SIG-M5 treated with dmso at 0.1 percent for 504 hours (cell line): Measurements from ENCODE around the gene COL8A2.
"Not testable (repeated sequence)": the region's sequence is repeated elsewhere in the genome, so short reads cannot be mapped to it uniquely, and the experiment has no call there.

Experiments
- DNase-seq: peaks from one replicate; lab custom pipeline; 2025; ENCODE audit not compliant: unreplicated experiment; lab: John Stamatoyannopoulos, UW

COL8A2 gene

GRCh38 chr1:36125129-36125991 is at the start of gene COL8A2:
COL8A2 (minus strand) TSS chr1:36125222; CDS start chr1:36100242, 24,980 bp downstream.
- DNase-seq, result no peak

GRCh38 chr1:36174713-36175112 is 49.7 kb upstream of the COL8A2 start:
- no peak for DNase-seq

- no peak for DNase-seq
Measured at GRCh38 chr1:36172983-36173382, 48.0 kb upstream of the COL8A2 start.

- no peak for DNase-seq
Measured at GRCh38 chr1:36172017-36172747, 47.2 kb upstream of the COL8A2 start.

GRCh38 chr1:36170643-36171412 is 45.8 kb upstream of the COL8A2 start:
- no peak for DNase-seq

- DNase-seq, result no peak
Measured at GRCh38 chr1:36168514-36168913, 43.5 kb upstream of the COL8A2 start.

GRCh38 chr1:36166938-36167905 is 42.2 kb upstream of the COL8A2 start:
- DNase-seq, result no peak

- no peak for DNase-seq
Measured at GRCh38 chr1:36166136-36166535, 41.1 kb upstream of the COL8A2 start.

GRCh38 chr1:36165145-36165544 is 40.1 kb upstream of the COL8A2 start:
- DNase-seq, result no peak

- no peak for DNase-seq
Measured at GRCh38 chr1:36164361-36164760, 39.3 kb upstream of the COL8A2 start.

GRCh38 chr1:36163426-36163825 is 38.4 kb upstream of the COL8A2 start:
- no peak for DNase-seq

GRCh38 chr1:36162680-36163239 is 37.7 kb upstream of the COL8A2 start:
- no peak for DNase-seq

GRCh38 chr1:36161641-36162531 is 36.9 kb upstream of the COL8A2 start:
- DNase-seq, result peak; percentile 88

- peak; percentile 73 for DNase-seq
Measured at GRCh38 chr1:36160949-36161485, 36.0 kb upstream of the COL8A2 start.

- DNase-seq, result no peak
Measured at GRCh38 chr1:36160388-36160948, 35.4 kb upstream of the COL8A2 start.

- no peak for DNase-seq
Measured at GRCh38 chr1:36159614-36160387, 34.8 kb upstream of the COL8A2 start.

- DNase-seq, result not testable (repeated sequence)
Measured at GRCh38 chr1:36158827-36159252, 33.8 kb upstream of the COL8A2 start.
